H1 (cell line): Measurements from ENCODE around the gene IPO9. TPM values are rescaled to one million over a fixed set of nuclear protein-coding genes. Genes with fewer than 3 reads are reported as not detected.
A peak's percentile ranks its signal among the peaks of the same experiment; 100 is the strongest.

Experiments
- CTCF ChIA-PET: fragments of 300-600 bp; sonication (Branson Sonifier 250); formaldehyde crosslinking; loops from one replicate; lab custom pipeline; 2021; ENCODE audit not compliant: partially characterized antibody; lab: Charles Lee
- POLR2A ChIA-PET: fragments of 300-600 bp; sonication (Branson Sonifier 250); formaldehyde crosslinking; loops from one replicate; lab custom pipeline; 2021; ENCODE audit warnings: inconsistent platforms; ENCODE audit not compliant: partially characterized antibody; lab: Charles Lee
- DNase-seq, 2 experiments: peaks; one replicate each; pipeline versions ENCODE4 v3.0.0 to v3.0.0-alpha.2; 2010 to 2022; ENCODE audit warnings: low spot score in 2 of 2, low read depth in 1 of 2, mixed read lengths in 1 of 2
- FAIRE-seq: peaks from 2 replicates; lab custom pipeline; 2011; peaks lifted over from hg19 to GRCh38; lab: Jason Lieb, UNC
- H2AFZ ChIP-seq: 2 replicates; pipeline ENCODE4 v1.8.1; 2012; ENCODE audit warnings: low read length, inconsistent platforms
- H2AK5ac ChIP-seq: 2 replicates; pipeline ENCODE4 v1.6.1; 2013; ENCODE audit warnings: low read depth, low read length
- H2BK120ac ChIP-seq: replicated peaks from 2 replicates; pipeline ENCODE3; 2013; ENCODE audit warnings: low read depth, low read length, inconsistent platforms
- H2BK12ac ChIP-seq: 2 replicates; pipeline ENCODE4 v1.6.1; 2013; ENCODE audit warnings: low read depth, low read length
- H2BK15ac ChIP-seq: 2 replicates; pipeline ENCODE4 v1.6.1; 2013; ENCODE audit warnings: low read length
- H2BK20ac ChIP-seq: 2 replicates; pipeline ENCODE4 v1.6.1; 2013; ENCODE audit warnings: low read length
- H2BK5ac ChIP-seq: 2 replicates; pipeline ENCODE4 v1.6.1; 2013; ENCODE audit warnings: low read depth, low read length
- H3K14ac ChIP-seq: 2 replicates; pipeline ENCODE4 v1.6.1; 2013; ENCODE audit warnings: inconsistent platforms; ENCODE audit not compliant: insufficient read length
- H3K18ac ChIP-seq: 2 replicates; pipeline ENCODE4 v1.6.1; 2013; ENCODE audit warnings: low read length; ENCODE audit errors: extremely low read depth
- H3K23ac ChIP-seq: 2 replicates; pipeline ENCODE4 v1.6.1; 2013; ENCODE audit warnings: inconsistent platforms; ENCODE audit not compliant: insufficient read length
- H3K23me2 ChIP-seq: 2 replicates; pipeline ENCODE4 v1.6.1; 2013; ENCODE audit warnings: low read depth, low read length
- H3K27ac ChIP-seq: 2 replicates; pipeline ENCODE4 v1.6.1; 2011; ENCODE audit warnings: low read depth, low read length, inconsistent platforms
- H3K27me3 ChIP-seq, 4 experiments: replicated peaks in 1 of 4; 1 replicate in 1 of 4; 2 replicates in 3 of 4; pipeline versions ENCODE4 v1.6.1 to v1.8.1; 2011 to 2013; ENCODE audit warnings: low read length in 3 of 4, mild to moderate bottlenecking in 3 of 4, inconsistent platforms in 2 of 4, mixed read lengths in 2 of 4, moderate library complexity in 1 of 4; ENCODE audit not compliant: control insufficient read depth in 3 of 4, insufficient read depth in 3 of 4; ENCODE audit errors: extremely low read depth in 1 of 4
- H3K36me3 ChIP-seq, 4 experiments: 2 replicates each; pipeline versions ENCODE4 v1.6.1 to v1.8.1; 2011 to 2013; ENCODE audit warnings: mild to moderate bottlenecking in 4 of 4, low read length in 3 of 4, moderate library complexity in 2 of 4, control low read depth in 1 of 4, inconsistent platforms in 1 of 4; ENCODE audit not compliant: insufficient read depth in 4 of 4, control insufficient read depth in 2 of 4
- H3K4ac ChIP-seq: replicated peaks from 2 replicates; pipeline ENCODE3; 2013; ENCODE audit warnings: low read length, low read depth, mixed read lengths, inconsistent platforms; ENCODE audit not compliant: insufficient read length
- H3K4me1 ChIP-seq, 4 experiments: replicated peaks in 1 of 4; 1 replicate in 1 of 4; 2 replicates in 3 of 4; pipeline versions ENCODE4 v1.6.1 to v1.8.1; 2011 to 2013; ENCODE audit warnings: low read length in 3 of 4, inconsistent platforms in 2 of 4, mixed read lengths in 1 of 4; ENCODE audit not compliant: insufficient read depth in 4 of 4, control insufficient read depth in 3 of 4
- H3K4me2 ChIP-seq, 2 experiments: 2 replicates each; pipeline versions ENCODE4 v1.6.1 to v1.8.1; 2011 to 2013; ENCODE audit warnings: low read depth in 2 of 2, low read length in 2 of 2, control low read depth in 1 of 2, inconsistent platforms in 1 of 2, mild to moderate bottlenecking in 1 of 2; ENCODE audit not compliant: insufficient read depth in 1 of 2
- H3K4me3 ChIP-seq, 4 experiments: fragments of 200-600, 300-600 bp in 1 of 4; sonication (generic), shearing (Covaris generic), sonication (Bioruptor Twin) in 1 of 4; 2 replicates each; pipeline versions ENCODE4 v1.5.1 to v1.8.1; 2011 to 2016; ENCODE audit warnings: low read length in 4 of 4, low read depth in 3 of 4, control low read depth in 2 of 4, inconsistent platforms in 2 of 4, mild to moderate bottlenecking in 2 of 4, mixed read lengths in 1 of 4, moderate library complexity in 1 of 4; ENCODE audit not compliant: insufficient read depth in 2 of 4; ENCODE audit errors: extremely low read depth in 1 of 4
- H3K56ac ChIP-seq: replicated peaks from 2 replicates; pipeline ENCODE3; 2013; ENCODE audit warnings: low read depth, mild to moderate bottlenecking, mixed read lengths, low read length, inconsistent platforms; ENCODE audit not compliant: insufficient read length
- H3K79me1 ChIP-seq: 2 replicates; pipeline ENCODE4 v1.6.1; 2013; ENCODE audit warnings: low read depth, low read length, control low read depth
- H3K79me2 ChIP-seq, 2 experiments: 2 replicates each; pipeline versions ENCODE4 v1.6.1 to v1.8.1; 2012 to 2013; ENCODE audit warnings: low read length in 2 of 2, mild to moderate bottlenecking in 2 of 2, inconsistent platforms in 1 of 2; ENCODE audit not compliant: insufficient read depth in 2 of 2, control insufficient read depth in 1 of 2
- H3K9ac ChIP-seq, 4 experiments: replicated peaks in 1 of 4; 1 replicate in 1 of 4; 2 replicates in 3 of 4; pipeline versions ENCODE4 v1.6.1 to v1.8.1; 2011 to 2013; ENCODE audit warnings: low read depth in 3 of 4, low read length in 3 of 4, control low read depth in 2 of 4, mild to moderate bottlenecking in 2 of 4, moderate library complexity in 2 of 4, inconsistent platforms in 1 of 4; ENCODE audit errors: extremely low read depth in 1 of 4
- H3K9me3 ChIP-seq, 2 experiments: 2 replicates each; pipeline versions ENCODE4 v1.6.1 to v1.8.1; 2012 to 2013; ENCODE audit warnings: mild to moderate bottlenecking in 2 of 2, moderate library complexity in 2 of 2, control low read depth in 1 of 2, inconsistent platforms in 1 of 2, low read depth in 1 of 2, low read length in 1 of 2, mixed read lengths in 1 of 2; ENCODE audit not compliant: insufficient read depth in 2 of 2
- H4K20me1 ChIP-seq, 2 experiments: replicated peaks in 1 of 2; 2 replicates each; pipeline versions ENCODE3 to v1.8.1; 2011 to 2013; ENCODE audit warnings: inconsistent platforms in 2 of 2, low read length in 2 of 2, mild to moderate bottlenecking in 1 of 2; ENCODE audit not compliant: insufficient read depth in 2 of 2, control insufficient read depth in 1 of 2
- H4K5ac ChIP-seq: 2 replicates; pipeline ENCODE4 v1.6.1; 2013; ENCODE audit warnings: low read length, low read depth, mixed read lengths, inconsistent platforms; ENCODE audit not compliant: insufficient read length
- H4K8ac ChIP-seq: 2 replicates; pipeline ENCODE4 v1.8.0; 2013; ENCODE audit warnings: mild to moderate bottlenecking, moderate library complexity, low read length, inconsistent platforms; ENCODE audit not compliant: insufficient read depth; ENCODE audit errors: extremely low read depth
- H4K91ac ChIP-seq: replicated peaks from 2 replicates; pipeline ENCODE3; 2013; ENCODE audit warnings: low read length, mixed read lengths, inconsistent platforms; ENCODE audit not compliant: insufficient read length
- BACH1 ChIP-seq: IDR thresholded peaks from 2 replicates; pipeline ENCODE4 v1.6.1; 2012; ENCODE audit warnings: low read length, improper control_type of control experiment
- CHD1 ChIP-seq: IDR thresholded peaks from 2 replicates; pipeline ENCODE4 v1.6.1; 2012; ENCODE audit warnings: low read depth, low read length, improper control_type of control experiment
- CREB1 ChIP-seq: IDR thresholded peaks from 2 replicates; pipeline ENCODE4 v1.6.1; 2012; ENCODE audit warnings: inconsistent platforms
- CTBP2 ChIP-seq: IDR thresholded peaks from 2 replicates; pipeline ENCODE4 v1.7.0; 2011; ENCODE audit warnings: borderline replicate concordance, mild to moderate bottlenecking, moderate library complexity, mixed read lengths, low read length; ENCODE audit not compliant: insufficient read depth, insufficient read length
- JUN ChIP-seq: IDR thresholded peaks from 2 replicates; pipeline ENCODE4 v1.6.1; 2011; ENCODE audit warnings: low read depth, mild to moderate bottlenecking, improper control_type of control experiment, low read length
- KDM5A ChIP-seq: fragments of 200-600 bp; IDR thresholded peaks from 2 replicates; pipeline ENCODE4 v1.7.1; 2012; ENCODE audit warnings: mild to moderate bottlenecking, low read length, inconsistent platforms, mixed read lengths
- YY1 ChIP-seq: IDR thresholded peaks from 2 replicates; pipeline ENCODE4 v1.6.1; 2011; ENCODE audit warnings: low read depth, mild to moderate bottlenecking, low read length
- ZNF274 ChIP-seq: IDR thresholded peaks from 2 replicates; pipeline ENCODE4 v1.7.0; 2012; ENCODE audit warnings: low read length, borderline replicate concordance; ENCODE audit errors: extremely low read depth
- WGBS, 2 experiments: shearing (Covaris generic) in 1 of 2; methylation state at CpG; one replicate each; pipeline versions ENCODE4 v1.1.6 to v1.1.7; 2013 to 2015; ENCODE audit warnings: low lambda C conversion rate in 2 of 2, mixed read lengths in 2 of 2, inconsistent platforms in 1 of 2, low coverage in 1 of 2, missing lambda C conversion rate in 1 of 2; ENCODE audit not compliant: insufficient replicate concordance in 2 of 2, insufficient coverage in 1 of 2, insufficient read length in 1 of 2; ENCODE audit errors: extremely low coverage in 1 of 2, missing lambda C conversion rate in 1 of 2; 5-methylcytosine and 5-hydroxymethylcytosine counted together
- polyA plus RNA-seq, 7 experiments: library from polyadenylated mRNA; depleted of rRNA in 3 of 7; stranded (reverse) in 5 of 7; unstranded in 2 of 7; fragments of >200 nt in 5 of 7; fragments of 200-250 nt in 2 of 7; gene quantifications; 1 replicate in 5 of 7; 2 replicates in 1 of 7; 4 replicates in 1 of 7; pipeline versions ENCODE4 v1.2.1 to v1.2.3, GENCODE V29; 2011 to 2013; ENCODE audit warnings: missing spikeins in 2 of 7, mixed read lengths in 2 of 7
- total RNA-seq: library from RNA; stranded (reverse); fragmentation: NEBNext Ultra II Directional; extraction: Animal tissue kit (Norgen Biotek cat#: 25700); gene quantifications from 2 replicates; pipeline ENCODE4 v1.2.1, GENCODE V29; 2021
- TF ChIP-seq, protein P1 (sequence below), 3 experiments: IDR thresholded peaks; 1 replicate in 2 of 3; 2 replicates in 1 of 3; pipeline versions ENCODE4 v1.5.1 to v1.6.1; 2011; ENCODE audit warnings: low read length in 3 of 3, mild to moderate bottlenecking in 3 of 3, inconsistent platforms in 2 of 3, low read depth in 1 of 3, moderate library complexity in 1 of 3; ENCODE audit not compliant: insufficient read depth in 1 of 3; ENCODE audit errors: control extremely low read depth in 1 of 3

IPO9 gene
- total and polyA plus RNA-seq, 2 of the 8 experiments (the other 6 are each of a cell fraction or from before 2014, with no cell fraction given) = 61.0 to 122 TPM

DNA sequence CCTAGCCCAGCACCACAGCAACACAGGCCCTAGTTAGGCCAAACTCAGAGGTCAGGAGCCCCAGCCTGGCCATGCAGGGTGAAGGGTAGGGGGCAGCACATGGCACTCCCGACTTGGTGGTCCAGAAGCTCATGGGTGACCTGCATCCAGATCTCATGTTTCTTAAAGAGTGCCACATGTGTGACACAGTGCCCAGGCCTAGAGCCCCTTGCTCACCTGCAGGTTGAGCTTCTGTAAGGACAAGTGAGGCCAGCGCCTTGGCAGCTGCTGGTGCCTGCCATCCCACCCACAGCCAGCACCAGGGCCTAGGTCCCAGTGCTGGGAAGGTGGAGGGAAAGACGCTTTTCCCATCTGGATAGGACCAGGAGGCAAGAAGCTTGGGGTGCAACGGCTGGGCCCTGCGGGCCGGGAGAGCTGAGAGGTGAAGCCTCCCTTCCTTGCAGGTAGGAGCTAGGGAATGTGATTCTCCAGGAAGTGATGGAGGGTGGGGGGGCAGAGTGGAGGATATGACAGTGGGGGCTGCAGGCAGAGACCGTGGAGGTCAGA lies 66.2 kb downstream of the IPO9 start:
- Histone ChIP-seq H3K27ac (no peak overlapping the region), H4K5ac (no peak overlapping the region), H3K56ac (no peak overlapping the region), H3K14ac (no peak overlapping the region), H2BK15ac (peak overlapping the region; percentile 34; the same call in 1 of the 2 replicates), H3K36me3 (no peaks in the 10 kb centered on the region), H2BK20ac (peak overlapping the region; percentile 40; the same call in 1 of the 2 replicates), H3K23me2 (no peaks in the 10 kb centered on the region; the same call in none of the 2 replicates), H3K4me1 (peaks cover 6 to 21% (median 16%) of the 10 kb centered on the region in 4 experiments), H2BK120ac (no peak overlapping the region), H3K79me2 (no peaks in the 10 kb centered on the region), H3K9ac (no peak overlapping the region), H3K4me3 (no peak overlapping the region), H4K8ac (no peak overlapping the region; the same call in 1 of the 2 replicates), H2AK5ac (no peak overlapping the region), H2BK12ac (peak overlapping the region; percentile 98; the same call in 1 of the 2 replicates), H3K4ac (peak overlapping the region; percentile 70), H3K27me3 (peaks cover 0 to 1% (median 0%) of the 10 kb centered on the region in 4 experiments; a peak in 1 of 7 replicates), H3K18ac (peak overlapping the region; percentile 90), H3K79me1 (no peaks in the 10 kb centered on the region), H4K20me1 (no peaks in the 10 kb centered on the region), H3K23ac (no peak overlapping the region), H4K91ac (peak overlapping the region; percentile 63), H2AFZ (no peak overlapping the region), H3K4me2 (0 out of 4 replicates have a peak overlapping the region, but pooled peaks of 1 of the 2 experiments have one; percentile 45), H3K9me3 (no peaks in the 10 kb centered on the region), H2BK5ac (peak overlapping the region; percentile 91; the same call in 1 of the 2 replicates)
- ChIA-PET CTCF (interaction anchor here (0.6 to 14.8 kb wide), 43 partner anchors 9 to 383 kb away, joined by 3 to 244 read pairs (median 8); partner anchors contain the start of genes GPR37L1, LMOD1, RNPEP and TIMM17A), POLR2A (interaction anchor here (0.7 to 9.6 kb wide), 16 partner anchors 8 to 224 kb away, joined by 3 to 117 read pairs (median 4); partner anchors contain the start of genes LMOD1, RNPEP and TIMM17A)
- WGBS, 2 experiments = 76% methylated on average over 7 of the region's 7 CpGs; no CpG with 5 or more reads in 1 of the 2 experiments
- FAIRE-seq (no peak), DNase-seq (no peak)
- TF ChIP-seq CHD1 (no peak), CTBP2 (no peak), JUN (no peak), YY1 (no peak), CREB1 (no peak), BACH1 (no peak), ZNF274 (no peak), KDM5A (no peak)
- TF ChIP-seq, protein P1, sequence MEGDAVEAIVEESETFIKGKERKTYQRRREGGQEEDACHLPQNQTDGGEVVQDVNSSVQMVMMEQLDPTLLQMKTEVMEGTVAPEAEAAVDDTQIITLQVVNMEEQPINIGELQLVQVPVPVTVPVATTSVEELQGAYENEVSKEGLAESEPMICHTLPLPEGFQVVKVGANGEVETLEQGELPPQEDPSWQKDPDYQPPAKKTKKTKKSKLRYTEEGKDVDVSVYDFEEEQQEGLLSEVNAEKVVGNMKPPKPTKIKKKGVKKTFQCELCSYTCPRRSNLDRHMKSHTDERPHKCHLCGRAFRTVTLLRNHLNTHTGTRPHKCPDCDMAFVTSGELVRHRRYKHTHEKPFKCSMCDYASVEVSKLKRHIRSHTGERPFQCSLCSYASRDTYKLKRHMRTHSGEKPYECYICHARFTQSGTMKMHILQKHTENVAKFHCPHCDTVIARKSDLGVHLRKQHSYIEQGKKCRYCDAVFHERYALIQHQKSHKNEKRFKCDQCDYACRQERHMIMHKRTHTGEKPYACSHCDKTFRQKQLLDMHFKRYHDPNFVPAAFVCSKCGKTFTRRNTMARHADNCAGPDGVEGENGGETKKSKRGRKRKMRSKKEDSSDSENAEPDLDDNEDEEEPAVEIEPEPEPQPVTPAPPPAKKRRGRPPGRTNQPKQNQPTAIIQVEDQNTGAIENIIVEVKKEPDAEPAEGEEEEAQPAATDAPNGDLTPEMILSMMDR (IDR thresholded peaks at IDR 0.05; ENCODE audit: control extremely low read depth in 1 of 3, insufficient read depth in 1 of 3, low read depth in 1 of 3, low read length in 3 of 3) = peak in 2 of 3 experiments; percentile 13 to 17; a peak in 2 of 4 replicates
